Measurements from ENCODE around the gene ARHGAP26.

ARHGAP26 gene

GRCh38 chr5:143205883-143206195 lies 435.7 kb downstream of the ARHGAP26 start:
- in situ Hi-C loops (cut with HindIII; ENCODE audit: low sequenced_read_pairs) = no loop called here

DNA sequence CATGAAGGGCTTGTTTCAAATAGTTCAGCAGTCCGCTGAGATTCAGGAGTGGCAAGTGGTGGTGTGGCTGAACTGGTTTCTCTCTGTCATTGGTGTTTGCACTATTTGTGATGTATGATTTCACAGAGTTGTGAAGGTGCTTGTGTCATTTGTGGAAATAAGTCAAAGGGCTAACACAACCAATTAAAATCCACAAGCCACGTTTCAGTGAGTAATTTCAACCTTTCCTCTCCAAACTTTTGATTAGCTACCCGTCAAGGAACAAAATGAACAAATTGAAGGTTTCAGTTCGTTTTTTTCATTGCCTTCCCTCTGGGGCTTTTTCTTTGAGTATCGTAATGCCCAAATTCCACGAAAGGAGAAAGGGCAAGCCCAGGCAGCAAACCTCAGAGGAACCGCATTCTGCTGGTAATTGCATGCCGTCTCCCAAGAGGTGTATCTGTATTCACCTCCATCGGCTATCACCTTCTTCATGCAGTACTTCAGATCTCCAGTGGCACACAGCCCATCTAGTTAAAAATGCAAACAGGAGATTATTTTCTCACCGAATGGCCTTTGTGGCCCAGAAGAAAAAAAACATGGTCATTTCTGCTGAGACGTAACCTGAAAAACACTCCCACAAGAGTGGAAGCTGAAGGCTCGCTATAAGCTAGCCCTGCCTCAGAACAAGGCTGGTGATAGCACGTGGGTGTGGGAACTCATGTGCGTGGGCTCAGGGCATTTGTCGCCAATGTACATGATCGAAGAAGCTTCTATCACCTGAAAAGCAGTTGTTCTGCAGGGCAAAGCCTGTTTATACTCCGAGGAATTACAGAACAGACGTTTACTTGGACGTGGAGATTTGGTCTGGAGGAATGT lies 436.2 kb downstream of the ARHGAP26 start:
- in situ Hi-C loops (cut with HindIII; ENCODE audit: low sequenced_read_pairs) = no loop called here

DNA sequence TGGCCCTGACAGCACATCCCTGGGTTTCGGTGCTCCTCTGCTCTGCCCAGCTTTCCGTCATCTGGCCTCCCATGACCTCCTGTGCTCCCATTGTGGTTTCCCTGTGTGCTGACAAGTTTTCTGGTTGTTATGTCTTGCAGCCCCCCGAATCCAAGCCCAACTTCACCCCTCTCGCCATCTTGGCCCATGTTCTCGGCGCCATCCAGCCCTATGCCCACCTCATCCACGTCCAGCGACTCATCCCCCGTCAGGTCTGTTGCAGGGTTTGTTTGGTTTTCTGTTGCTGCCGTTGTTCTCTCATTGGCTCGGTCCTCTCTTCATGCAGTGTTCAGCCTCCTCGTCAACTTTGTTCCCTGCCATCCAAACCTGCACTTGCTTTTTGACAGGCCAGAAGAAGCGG lies 436.9 kb downstream of the ARHGAP26 start:
- in situ Hi-C loops (cut with HindIII; ENCODE audit: low sequenced_read_pairs) = no loop called here

- in situ Hi-C loops (cut with HindIII; ENCODE audit: low sequenced_read_pairs) = no loop called here
Observed at GRCh38 chr5:143207563-143208364, 437.6 kb downstream of the ARHGAP26 start.

DNA sequence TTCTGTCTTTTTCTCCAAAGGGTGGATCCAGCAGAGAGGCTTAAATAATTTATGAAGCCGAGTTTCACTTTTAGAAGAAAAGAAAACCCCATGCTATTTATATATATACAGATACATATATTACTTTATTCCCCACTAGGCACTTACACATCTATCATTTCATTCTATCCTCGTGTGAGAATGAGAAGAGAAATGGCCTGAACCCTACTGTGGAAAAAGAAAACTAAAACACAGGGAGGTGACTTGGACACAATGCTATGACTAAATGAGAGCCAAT lies 438.1 kb downstream of the ARHGAP26 start:
- in situ Hi-C loops (cut with HindIII; ENCODE audit: low sequenced_read_pairs) = no loop called here

DNA sequence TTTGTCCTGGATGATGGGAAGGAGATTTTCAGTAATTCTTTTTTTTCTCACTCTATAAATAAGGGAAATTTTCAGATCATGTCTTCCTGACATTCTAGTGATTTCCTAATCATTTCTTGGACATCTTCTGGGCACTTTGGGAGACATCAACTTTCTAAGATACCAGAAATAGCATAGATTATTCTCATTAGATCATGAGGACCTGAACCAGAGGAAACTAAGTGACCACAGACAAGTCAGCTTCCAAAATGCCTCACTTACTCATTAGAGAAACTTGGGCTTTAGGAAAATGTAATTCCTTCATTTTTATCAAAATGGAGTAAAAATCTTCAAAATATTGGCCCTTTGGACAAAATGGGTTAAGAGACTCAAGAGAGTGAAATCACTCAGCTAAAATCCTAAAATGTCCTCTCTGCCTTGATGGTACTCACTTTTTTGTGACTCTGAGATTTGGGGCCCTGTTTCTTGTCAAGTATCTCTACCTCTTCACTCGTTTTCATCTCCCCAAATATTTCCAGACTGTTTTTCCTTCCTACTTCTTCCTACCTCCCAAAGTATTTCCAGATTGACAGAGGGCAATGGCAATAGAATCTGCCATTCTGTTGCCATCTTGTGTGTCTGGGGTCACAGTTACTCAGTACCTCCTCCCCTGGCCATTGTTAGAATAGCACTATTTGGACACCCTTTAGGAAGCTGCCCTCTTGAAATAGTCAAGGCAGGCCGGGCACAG lies 438.8 kb downstream of the ARHGAP26 start:
- in situ Hi-C loops (cut with HindIII; ENCODE audit: low sequenced_read_pairs) = no loop called here

DNA sequence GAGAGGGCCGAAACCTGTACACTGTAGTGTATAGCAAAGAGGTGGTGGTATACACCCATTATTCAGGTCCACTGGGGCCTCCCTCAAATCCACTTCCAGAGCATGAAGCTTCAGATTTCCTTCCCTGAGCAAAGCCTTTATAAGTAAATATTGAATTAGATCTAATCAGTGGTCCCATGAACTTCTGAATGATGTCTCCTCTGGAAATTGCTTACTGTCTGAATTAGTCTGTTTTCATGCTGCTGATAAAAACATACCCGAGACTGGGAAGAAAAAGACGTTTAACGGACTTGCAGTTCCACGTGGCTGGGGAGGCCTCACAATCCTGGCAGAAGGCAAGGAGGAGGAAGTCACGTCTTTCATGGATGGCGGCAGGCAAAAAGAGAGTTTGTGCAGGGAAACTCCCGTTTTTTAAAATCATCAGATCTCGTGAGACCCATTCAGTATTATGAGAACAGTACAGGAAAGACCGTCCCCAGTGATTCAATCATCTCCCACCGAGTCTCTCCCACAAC lies 439.8 kb downstream of the ARHGAP26 start:
- in situ Hi-C loops (cut with HindIII; ENCODE audit: low sequenced_read_pairs) = no loop called here

- in situ Hi-C loops (cut with HindIII; ENCODE audit: low sequenced_read_pairs) = no loop called here
Observed at GRCh38 chr5:143210576-143210975, 440.4 kb downstream of the ARHGAP26 start.

DNA sequence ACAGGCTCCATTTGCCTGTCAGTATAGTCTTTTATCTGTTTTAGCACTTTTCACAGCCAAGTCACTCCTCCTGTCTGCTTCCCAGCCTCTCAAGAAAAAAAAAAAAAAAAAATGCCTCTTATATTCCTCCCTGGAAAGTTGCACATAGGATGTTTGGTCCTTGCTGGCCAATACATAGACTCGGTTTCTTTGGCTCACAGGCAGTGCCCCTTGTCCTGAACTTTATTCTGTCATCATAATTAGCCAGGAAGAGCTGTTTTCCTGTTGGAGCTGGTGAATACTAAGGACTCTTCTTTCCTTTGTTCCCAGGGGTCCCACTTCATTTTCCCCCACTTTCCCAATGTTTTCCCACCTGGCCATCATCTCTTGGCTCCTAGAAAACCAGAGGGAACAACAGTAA lies 442.1 kb downstream of the ARHGAP26 start:
- in situ Hi-C loops (cut with HindIII; ENCODE audit: low sequenced_read_pairs) = no loop called here

DNA sequence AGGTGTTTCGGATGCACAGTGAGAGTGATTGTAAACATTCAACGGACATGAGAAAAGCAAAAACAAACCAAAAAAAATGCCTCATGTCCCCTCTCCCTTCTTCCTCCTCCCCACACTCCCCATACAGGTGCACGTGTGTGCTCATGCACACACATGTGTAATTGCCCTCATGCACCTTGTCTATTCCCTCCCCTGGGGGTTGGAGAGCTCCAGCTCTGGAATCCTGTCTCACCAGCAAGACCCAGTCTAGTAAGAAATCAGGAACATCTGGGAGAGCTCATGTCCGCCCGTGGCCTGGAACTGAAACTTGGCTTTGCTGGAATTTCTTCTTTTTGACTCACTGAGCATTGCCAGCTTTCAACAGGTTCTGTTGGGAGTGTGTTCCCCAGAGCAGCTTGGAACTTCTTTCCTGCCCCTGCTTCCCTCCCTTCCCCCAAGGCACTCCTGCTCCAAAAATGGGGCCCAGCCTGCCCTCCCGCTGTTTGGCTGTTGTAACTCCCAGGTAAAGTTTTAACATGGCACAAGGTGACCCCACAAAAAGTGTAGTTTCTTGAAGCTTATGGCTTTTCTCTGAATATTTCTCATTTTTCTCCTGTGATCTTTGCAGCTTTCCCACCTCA lies 443.2 kb downstream of the ARHGAP26 start:
- in situ Hi-C loops (cut with HindIII; ENCODE audit: low sequenced_read_pairs) = no loop called here

- in situ Hi-C loops (cut with HindIII; ENCODE audit: low sequenced_read_pairs) = no loop called here
Observed at GRCh38 chr5:143213851-143214363, 443.7 kb downstream of the ARHGAP26 start.

DNA sequence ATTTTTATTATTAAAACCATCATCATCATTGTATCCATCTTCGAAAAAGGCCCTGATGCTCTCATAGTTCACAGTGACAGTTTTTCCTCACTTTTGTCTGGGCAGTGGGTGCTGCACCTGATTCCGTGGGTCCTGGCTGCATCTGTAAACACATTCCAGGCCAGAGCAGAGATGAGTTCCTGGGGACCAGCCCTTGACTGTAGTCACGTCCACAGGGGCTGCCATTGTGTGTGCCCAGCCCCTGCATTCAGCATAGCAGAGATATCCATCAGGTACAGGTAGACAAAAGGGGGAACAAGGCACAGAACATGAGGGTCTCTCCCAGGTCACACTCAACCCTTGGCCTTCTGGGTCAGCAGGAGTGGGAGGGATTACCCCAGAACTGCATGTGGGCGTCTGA lies 444.3 kb downstream of the ARHGAP26 start:
- in situ Hi-C loops (cut with HindIII; ENCODE audit: low sequenced_read_pairs) = no loop called here

DNA sequence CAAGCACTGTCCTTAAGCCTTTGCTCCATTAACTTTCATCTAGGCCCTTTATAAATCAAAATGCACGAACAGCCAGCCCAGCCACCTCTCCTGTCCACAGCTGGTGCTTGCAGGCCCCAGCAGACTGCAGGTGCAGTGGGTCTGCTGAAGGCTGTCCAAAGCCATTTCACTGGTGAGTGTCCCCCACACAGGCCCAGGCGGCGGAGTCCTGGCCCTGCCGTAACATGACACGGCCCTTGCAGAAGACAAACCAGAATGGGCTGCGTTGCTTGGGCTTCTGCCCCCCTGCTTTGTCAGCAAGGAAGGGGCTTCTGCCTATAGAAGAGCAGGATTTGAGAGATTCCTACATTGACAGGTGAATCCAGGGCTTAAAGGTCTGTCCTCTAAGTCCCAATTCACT lies 444.7 kb downstream of the ARHGAP26 start:
- in situ Hi-C loops (cut with HindIII; ENCODE audit: low sequenced_read_pairs) = no loop called here

DNA sequence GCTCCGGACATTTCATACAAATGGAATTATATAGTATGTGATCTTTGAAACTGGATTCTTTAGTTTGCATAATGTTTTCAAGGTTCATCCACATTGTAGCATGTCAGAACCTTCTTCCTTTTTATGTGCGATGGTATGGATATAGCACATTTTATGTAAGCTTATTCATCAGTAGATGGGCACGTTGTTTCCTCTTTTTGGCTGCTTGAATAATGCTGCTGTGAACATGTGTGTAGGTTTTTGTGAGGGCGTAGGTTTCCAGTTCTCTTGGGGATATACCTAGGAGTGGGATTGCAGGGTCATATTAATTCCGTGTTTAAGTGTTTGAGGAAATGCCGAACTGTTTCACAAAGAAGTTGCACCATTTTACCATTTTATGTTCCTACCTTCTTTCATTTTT lies 445.5 kb downstream of the ARHGAP26 start:
- in situ Hi-C loops (cut with HindIII; ENCODE audit: low sequenced_read_pairs) = no loop called here

DNA sequence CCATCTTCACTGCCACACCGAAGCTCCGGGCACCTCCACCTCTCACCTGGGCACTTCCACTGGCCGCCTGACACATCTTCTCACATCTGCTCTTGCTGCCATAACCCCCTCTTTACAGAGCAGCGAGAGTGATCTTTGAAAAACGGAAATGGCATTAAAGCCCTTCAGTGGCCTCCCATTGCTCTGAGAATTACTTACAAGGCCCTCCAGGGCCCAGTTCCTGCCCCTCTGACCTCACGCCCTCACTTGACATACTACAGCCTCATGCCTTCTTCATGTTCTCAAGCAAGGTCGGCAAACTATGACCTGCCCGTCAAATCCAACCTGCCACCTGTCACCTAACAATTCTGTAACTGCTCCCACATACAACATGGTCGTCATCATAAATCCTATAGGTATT lies 446.0 kb downstream of the ARHGAP26 start:
- in situ Hi-C loops (cut with HindIII; ENCODE audit: low sequenced_read_pairs) = no loop called here

DNA sequence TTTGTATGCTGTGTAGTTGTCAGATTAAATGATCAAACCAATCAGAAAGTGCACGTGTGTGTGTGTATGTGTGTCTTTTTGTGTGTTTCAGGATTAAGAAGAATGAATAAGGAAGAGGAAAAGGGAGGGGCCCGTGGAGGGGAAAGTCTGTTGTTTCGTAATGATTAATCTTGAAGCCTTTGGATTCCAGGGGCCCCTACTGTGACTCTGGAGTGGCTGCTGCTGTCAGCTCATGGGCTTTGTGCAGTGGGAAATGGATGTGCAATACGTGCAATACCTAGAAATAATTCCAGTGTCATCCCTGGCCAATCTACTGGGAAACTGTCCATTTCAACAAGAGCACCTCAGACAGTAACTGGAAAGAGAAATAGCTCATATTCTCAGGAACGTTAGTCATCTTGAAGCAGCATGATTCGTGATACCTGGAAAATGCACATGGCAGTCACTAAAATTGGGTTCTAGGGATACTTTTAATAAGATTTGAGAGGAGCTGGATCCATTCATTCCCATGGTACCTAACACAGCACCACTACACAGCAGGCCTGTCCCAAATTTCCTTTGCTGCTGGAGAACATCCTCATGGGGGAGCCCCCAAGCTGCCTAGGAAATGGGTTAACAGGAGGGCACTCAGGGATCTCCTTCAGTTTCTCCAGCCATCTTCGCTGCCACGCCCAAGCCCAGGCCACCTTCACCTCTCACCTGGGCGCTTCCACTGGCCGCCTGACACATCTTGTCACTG lies 447.1 kb downstream of the ARHGAP26 start:
- in situ Hi-C loops (cut with HindIII; ENCODE audit: low sequenced_read_pairs) = no loop called here

DNA sequence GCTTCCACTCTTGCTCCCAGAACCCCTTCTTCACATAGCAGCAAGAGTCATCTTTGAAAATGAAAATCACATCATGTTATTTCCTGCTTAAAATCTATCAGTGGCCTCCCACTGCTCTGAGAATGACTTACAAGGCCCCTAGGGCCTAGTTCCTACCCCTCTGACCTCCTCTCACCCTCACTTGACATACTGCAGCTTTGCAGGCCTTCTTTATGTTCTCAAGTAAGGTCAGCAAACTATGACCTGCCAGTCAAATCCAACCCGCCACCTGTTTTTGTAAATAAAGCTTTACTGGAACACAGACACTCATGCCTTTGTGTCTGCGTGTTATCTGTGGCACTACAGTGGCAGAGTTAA lies 447.6 kb downstream of the ARHGAP26 start:
- in situ Hi-C loops (cut with HindIII; ENCODE audit: low sequenced_read_pairs) = no loop called here

DNA sequence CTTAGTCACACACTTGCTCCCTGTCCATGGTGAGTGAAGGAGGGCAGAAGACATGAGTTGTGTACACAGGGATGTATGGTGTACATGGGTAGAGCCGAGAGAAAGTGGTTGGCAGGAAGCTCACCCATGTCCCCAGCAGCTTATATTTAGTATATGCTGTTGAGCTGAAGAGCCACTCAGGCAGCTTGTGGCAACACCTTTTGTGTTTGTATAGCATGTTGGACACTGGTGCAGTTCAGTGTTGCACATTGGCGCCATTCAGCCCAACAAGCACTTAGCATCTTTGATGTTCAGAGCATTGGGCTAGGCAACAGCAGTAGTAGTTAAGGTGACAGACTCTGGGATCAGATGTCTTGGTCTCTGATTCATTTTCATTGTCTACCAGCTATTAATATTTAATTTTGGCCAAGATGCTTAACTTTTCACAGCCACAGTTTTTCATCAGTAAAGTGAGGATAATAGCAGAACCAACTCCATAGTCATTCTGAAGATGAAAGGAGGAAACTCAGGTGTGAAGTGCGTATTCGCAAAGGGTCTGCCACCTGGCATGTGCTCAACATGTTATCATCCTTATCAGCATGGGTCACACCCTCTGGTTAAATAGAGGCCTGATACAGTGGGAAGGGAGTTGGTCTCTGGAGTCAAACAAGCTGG lies 448.5 kb downstream of the ARHGAP26 start:
- in situ Hi-C loops (cut with HindIII; ENCODE audit: low sequenced_read_pairs) = no loop called here

DNA sequence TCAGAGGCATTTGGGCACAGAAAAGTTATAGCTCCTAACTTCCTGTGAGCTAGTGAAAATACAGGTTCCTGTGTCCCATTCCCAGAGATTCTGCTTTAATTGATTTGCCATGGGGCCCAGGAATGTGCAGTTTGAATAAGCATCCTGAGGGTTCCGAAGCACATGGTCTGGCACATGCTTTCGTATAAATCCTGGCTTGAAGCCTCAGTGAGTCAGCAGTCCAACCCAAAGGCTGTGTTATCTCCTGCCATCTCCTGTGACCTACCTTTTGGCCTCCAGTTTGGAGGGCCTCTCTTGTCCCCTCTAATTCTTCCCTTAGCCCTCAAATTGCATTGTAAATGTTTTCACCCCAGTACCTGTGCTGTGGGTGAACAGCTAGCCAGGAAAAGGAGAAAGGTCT lies 449.5 kb downstream of the ARHGAP26 start:
- in situ Hi-C loops (cut with HindIII; ENCODE audit: low sequenced_read_pairs) = no loop called here

GRCh38 chr5:143220748-143221251 lies 450.6 kb downstream of the ARHGAP26 start:
- in situ Hi-C loops (cut with HindIII; ENCODE audit: low sequenced_read_pairs) = no loop called here

Measured in endothelial cell of hepatic sinusoid (primary cell).